ENCODE results near the gene LRRC9.
"Not testable (repeated sequence)": the region's sequence is repeated elsewhere in the genome, so short reads cannot be mapped to it uniquely, and the experiment has no call there.

Gene LRRC9

DNA sequence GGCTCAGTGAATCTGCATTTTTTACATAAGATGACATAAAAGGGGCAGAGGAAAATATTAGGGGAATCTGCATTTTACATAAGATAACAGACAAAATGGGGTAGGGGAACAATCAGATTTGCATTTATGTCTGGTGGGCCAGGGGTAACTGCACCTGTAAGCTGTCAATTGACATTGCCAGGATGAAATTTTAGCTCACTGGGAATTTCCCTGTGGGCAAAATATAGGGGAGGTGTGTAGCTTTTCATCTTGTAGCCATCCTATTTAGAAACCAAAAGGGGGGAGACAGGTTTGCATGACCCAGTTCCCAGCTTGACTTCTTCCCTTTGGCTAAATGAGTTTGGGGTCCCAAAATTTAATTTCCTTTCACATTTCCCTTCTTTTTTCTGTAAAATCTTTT lies 175.3 kb downstream of the LRRC9 start:
- no peak for DNase-seq (ENCODE audit: low read depth)
- no peak overlapping the region for H3K4me3 ChIP-seq (ENCODE audit: low read length)
- TF ChIP-seq, protein P1, sequence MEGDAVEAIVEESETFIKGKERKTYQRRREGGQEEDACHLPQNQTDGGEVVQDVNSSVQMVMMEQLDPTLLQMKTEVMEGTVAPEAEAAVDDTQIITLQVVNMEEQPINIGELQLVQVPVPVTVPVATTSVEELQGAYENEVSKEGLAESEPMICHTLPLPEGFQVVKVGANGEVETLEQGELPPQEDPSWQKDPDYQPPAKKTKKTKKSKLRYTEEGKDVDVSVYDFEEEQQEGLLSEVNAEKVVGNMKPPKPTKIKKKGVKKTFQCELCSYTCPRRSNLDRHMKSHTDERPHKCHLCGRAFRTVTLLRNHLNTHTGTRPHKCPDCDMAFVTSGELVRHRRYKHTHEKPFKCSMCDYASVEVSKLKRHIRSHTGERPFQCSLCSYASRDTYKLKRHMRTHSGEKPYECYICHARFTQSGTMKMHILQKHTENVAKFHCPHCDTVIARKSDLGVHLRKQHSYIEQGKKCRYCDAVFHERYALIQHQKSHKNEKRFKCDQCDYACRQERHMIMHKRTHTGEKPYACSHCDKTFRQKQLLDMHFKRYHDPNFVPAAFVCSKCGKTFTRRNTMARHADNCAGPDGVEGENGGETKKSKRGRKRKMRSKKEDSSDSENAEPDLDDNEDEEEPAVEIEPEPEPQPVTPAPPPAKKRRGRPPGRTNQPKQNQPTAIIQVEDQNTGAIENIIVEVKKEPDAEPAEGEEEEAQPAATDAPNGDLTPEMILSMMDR (conservative IDR thresholded peaks at IDR 0.05; ENCODE audit: low read depth, low read length) = no peak

DNA sequence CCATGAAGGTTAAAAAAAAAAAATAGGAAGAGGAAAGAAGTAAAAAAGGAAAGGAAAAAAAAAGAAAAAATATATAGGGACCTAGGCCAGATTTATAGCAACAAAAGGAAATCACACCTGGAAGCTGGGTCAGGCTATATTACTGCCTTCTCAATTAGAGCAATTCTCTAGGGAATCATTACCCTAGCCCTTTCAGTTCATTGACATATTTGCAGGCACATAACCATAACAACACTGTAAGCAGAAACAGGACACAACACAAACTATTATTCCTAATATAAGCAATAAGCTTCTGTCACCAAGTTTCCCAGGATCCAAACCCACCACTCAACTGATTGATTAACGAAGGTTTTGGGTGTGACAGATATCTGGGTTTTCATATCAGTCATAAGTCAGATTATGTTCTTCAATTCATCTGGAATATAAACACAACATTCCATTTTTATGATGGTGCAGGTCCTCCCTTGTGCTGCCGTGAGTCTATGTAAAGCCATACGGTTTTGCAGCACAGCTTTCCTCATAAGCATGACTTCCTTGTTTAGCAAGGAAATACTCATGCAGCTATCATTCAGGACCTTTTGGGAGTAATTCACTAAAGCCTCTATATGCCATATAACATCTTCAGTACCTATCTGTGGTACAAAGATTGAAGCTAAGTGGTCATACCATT lies 176.0 kb downstream of the LRRC9 start:
- TF ChIP-seq, protein P1 (conservative IDR thresholded peaks at IDR 0.05; ENCODE audit: low read depth, low read length) = no peak
- DNase-seq (ENCODE audit: low read depth) = peak; percentile 28
- H3K4me3 ChIP-seq (ENCODE audit: low read length) = no peak overlapping the region

DNA sequence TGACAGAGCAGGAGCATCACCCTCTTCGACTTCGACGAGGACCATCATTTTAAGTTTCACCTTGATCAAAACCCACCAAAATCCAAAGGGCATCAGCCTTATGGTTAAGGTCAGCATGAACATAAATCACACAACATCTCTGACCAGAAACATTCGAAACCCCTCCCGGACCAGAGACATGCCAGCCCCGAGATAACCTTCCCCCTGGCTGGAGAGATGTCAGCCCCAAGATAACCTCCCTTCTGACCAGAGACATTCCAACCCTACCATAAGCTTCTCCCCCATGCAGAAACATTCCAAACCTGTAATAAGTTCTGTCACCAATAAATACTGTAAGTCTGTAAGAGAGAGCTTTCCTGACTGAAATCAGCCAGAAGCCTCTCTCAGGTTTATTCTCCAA lies 178.0 kb downstream of the LRRC9 start:
- TF ChIP-seq, protein P1 (conservative IDR thresholded peaks at IDR 0.05; ENCODE audit: low read depth, low read length) = no peak
- DNase-seq (ENCODE audit: low read depth) = no peak

DNA sequence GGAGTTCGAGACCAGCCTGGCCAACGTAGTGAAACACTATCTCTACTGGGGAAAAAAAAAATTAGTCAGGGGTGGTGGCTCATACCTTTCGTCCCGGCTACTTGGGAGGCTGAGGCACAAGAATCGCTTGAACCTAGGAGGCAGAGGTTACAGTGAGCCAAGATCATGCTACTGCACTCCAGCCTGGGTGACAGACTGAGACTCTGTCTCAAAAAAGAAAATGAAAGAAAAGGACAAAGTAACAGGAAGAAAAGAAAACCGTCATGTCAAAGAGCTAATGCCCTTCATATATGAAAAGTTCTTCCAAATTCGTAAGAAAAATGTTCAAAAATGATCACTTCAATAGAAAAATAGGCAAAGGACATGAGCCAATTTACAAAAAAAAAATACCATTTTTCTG lies 179.9 kb downstream of the LRRC9 start:
- H3K4me3 ChIP-seq (ENCODE audit: low read length); DNase-seq (ENCODE audit: low read depth): not testable (repeated sequence)

More for the DNA sequence above, 178.0 kb downstream of the LRRC9 start:
- H3K4me3 ChIP-seq (ENCODE audit: low read length) = no peak overlapping the region

DNA sequence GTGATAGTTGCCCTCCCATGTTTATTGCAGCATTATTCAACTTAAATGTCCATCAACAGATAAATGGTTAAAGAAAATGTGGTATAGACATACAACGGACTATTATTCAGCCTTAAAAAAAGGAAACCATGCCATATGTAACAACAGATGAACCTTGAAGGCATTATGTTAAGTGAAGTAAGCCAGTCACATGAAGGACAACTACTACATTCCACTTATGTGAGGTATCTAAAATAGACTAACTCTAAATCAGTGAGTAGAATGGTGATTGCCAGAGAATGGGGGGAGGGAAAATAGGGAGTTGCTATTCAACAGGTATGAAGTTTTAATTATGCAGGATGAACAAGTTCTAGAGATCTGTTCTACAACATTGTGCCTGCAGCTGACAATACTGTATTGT lies 181.8 kb downstream of the LRRC9 start:
- TF ChIP-seq, protein P1 (conservative IDR thresholded peaks at IDR 0.05; ENCODE audit: low read depth, low read length) = no peak
- H3K4me3 ChIP-seq (ENCODE audit: low read length) = no peak overlapping the region
- DNase-seq (ENCODE audit: low read depth) = no peak

DNA sequence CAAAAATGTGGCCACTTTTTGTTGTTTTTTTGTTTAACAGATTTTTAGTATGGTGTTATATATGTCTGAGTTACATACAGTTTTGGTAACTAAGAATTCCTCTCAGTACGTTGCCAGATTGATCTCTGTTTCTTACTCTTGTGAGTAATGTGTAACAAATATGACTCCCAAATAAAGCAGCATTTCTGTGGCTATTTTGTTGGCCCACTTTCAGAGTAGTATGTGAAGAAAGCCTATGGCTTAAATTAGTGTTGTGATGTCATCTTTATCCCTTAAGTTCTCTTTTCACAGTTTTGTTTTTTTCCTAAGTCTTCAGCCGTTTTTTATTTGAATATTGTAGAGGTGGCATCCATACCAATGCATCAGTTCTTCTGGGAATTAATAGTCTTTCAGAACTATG lies 182.4 kb downstream of the LRRC9 start:
- peak; percentile 30 for DNase-seq (ENCODE audit: low read depth)
- TF ChIP-seq, protein P1 (conservative IDR thresholded peaks at IDR 0.05; ENCODE audit: low read depth, low read length) = no peak
- no peak overlapping the region for H3K4me3 ChIP-seq (ENCODE audit: low read length)

DNA sequence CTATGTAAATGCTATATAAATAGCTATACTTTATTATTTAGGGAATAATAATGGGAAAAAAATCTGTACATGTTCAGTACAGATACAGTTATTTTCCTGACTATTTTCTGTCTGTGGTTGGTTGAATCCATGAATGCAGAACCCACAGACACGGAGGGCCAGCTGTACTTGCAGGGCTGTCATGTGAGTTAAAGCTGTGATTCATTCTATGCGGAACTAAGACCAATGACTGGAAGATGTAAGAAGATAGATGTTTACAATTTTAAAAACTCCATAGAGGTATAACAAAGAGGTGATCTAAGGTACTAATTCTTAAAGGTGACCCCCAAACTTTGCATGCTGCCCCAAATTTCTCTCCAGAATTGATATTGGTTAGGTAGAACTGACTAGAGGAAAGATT lies 186.4 kb downstream of the LRRC9 start:
- peak; percentile 51 for DNase-seq (ENCODE audit: low read depth)
- no peak overlapping the region for H3K4me3 ChIP-seq (ENCODE audit: low read length)
- TF ChIP-seq, protein P1 (conservative IDR thresholded peaks at IDR 0.05; ENCODE audit: low read depth, low read length) = no peak

Measured in retinal pigment epithelial cell (primary cell).